BLaER1 (cell line): Measurements from ENCODE around the gene PPP2R5D.
"Not testable (repeated sequence)": the region's sequence is repeated elsewhere in the genome, so short reads cannot be mapped to it uniquely, and the experiment has no call there.

Experiments used
- H3K27ac ChIP-seq: shearing (Covaris generic); formaldehyde crosslinking; 2 replicates; pipeline ENCODE4 v1.8.1; 2022
- H3K27me3 ChIP-seq: shearing (Covaris generic); formaldehyde crosslinking; 2 replicates; pipeline ENCODE4 v1.8.1; 2022
- H3K36me3 ChIP-seq: shearing (Covaris generic); formaldehyde crosslinking; 2 replicates; pipeline ENCODE4 v1.8.1; 2022
- H3K4me1 ChIP-seq: shearing (Covaris generic); formaldehyde crosslinking; 2 replicates; pipeline ENCODE4 v1.8.1; 2022
- H3K4me2 ChIP-seq: shearing (Covaris generic); formaldehyde crosslinking; 2 replicates; pipeline ENCODE4 v1.8.1; 2022
- H3K4me3 ChIP-seq: shearing (Covaris generic); formaldehyde crosslinking; 2 replicates; pipeline ENCODE4 v1.8.1; 2022
- H3K9ac ChIP-seq: shearing (Covaris generic); formaldehyde crosslinking; 2 replicates; pipeline ENCODE4 v1.8.1; 2022
- H3K9me3 ChIP-seq: shearing (Covaris generic); formaldehyde crosslinking; 2 replicates; pipeline ENCODE4 v1.8.1; 2022
- H4K20me1 ChIP-seq: shearing (Covaris generic); formaldehyde crosslinking; 2 replicates; pipeline ENCODE4 v1.8.1; 2022
- Cebpa-rat ChIP-seq: shearing (Covaris generic); IDR thresholded peaks from 2 replicates; pipeline ENCODE4 v1.8.1; 2022

Gene PPP2R5D

DNA sequence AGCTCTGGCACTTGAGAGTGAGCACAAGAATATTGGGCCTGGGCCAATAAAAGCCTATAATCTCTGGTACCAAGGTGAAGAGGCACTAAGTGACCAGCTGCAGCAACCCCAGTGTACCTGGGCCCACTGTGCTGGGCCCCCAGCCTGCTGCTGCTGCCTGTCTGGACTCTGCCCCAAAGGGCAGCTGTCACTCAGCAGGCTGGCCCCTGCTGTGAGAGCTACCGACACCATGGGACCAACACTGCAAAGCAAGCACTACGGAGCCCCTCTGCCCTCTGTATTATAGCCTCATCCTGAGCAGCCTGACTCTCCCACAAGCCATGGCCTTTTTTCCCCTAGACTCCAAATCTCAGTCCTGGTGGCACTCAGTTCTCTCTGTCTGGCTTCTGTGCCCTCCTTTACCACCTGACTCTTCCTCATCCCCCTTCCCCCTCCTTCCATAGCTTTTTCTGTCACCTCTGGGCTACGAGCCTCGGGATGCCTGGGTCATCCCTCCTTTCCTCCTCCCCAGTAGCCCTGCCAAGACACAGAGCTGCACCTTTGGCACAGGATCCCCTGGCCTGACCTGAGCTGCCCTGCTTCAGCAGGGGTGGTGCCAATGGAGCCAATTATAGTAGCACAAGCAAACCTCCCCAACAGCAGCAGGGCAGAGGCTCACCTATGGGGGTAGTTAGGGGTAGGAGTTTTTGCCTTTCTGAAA is 51.3 kb downstream of the PPP2R5D start:
- Histone ChIP-seq H3K36me3 (peaks cover 99% of the 10 kb centered on the region), H3K9ac (no peak overlapping the region), H3K4me2 (no peak overlapping the region), H3K27me3 (no peaks in the 10 kb centered on the region), H3K4me3 (no peak overlapping the region), H3K4me1 (no peaks in the 10 kb centered on the region), H3K9me3 (no peaks in the 10 kb centered on the region), H4K20me1 (0 out of 2 replicates have a peak, but pooled peaks cover 12% of the 10 kb centered on the region), H3K27ac (no peak overlapping the region)
- no peak for TF ChIP-seq Cebpa-rat

- 0 out of 2 replicates have a peak, but pooled peaks cover 12% of the 10 kb centered on the region for H4K20me1 ChIP-seq
- no peak overlapping the region for H3K4me3 ChIP-seq
- peaks cover 98% of the 10 kb centered on the region for H3K36me3 ChIP-seq
- no peak overlapping the region for H3K9ac ChIP-seq
- H3K27ac ChIP-seq = no peak overlapping the region
- H3K9me3 ChIP-seq = no peaks in the 10 kb centered on the region
- H3K4me2 ChIP-seq = no peak overlapping the region
- H3K27me3 ChIP-seq = no peaks in the 10 kb centered on the region
- no peaks in the 10 kb centered on the region for H3K4me1 ChIP-seq
- TF ChIP-seq Cebpa-rat = no peak
Measured at GRCh38 chr6:43036712-43037111, 52.3 kb downstream of the PPP2R5D start.

DNA sequence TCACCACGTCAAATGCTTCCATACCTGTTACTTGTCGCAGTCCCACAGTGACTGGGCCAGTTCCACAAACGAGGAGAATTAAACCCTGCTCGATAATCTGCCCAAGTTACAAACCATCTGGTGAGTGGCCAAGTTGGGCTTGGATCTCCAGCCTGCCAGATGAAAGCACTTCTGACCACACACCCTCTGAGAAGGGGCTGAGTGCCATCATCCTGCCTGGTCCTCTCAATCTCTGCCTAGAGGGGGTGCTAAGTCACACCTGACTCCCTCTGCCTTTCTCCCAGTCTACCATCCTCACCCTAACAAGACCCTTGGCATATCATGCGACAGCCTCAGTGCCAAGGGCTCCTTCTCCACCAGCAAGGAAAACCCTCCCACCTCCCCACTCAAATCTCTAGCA is 52.8 kb downstream of the PPP2R5D start:
- H3K9ac ChIP-seq = no peak overlapping the region
- no peaks in the 10 kb centered on the region for H3K4me1 ChIP-seq
- H3K4me3 ChIP-seq = no peak overlapping the region
- no peak overlapping the region for H3K27ac ChIP-seq
- no peaks in the 10 kb centered on the region for H3K27me3 ChIP-seq
- H3K4me2 ChIP-seq = no peak overlapping the region
- 0 out of 2 replicates have a peak, but pooled peaks cover 12% of the 10 kb centered on the region for H4K20me1 ChIP-seq
- H3K9me3 ChIP-seq = no peaks in the 10 kb centered on the region
- TF ChIP-seq Cebpa-rat = no peak
- peaks cover 95% of the 10 kb centered on the region for H3K36me3 ChIP-seq

DNA sequence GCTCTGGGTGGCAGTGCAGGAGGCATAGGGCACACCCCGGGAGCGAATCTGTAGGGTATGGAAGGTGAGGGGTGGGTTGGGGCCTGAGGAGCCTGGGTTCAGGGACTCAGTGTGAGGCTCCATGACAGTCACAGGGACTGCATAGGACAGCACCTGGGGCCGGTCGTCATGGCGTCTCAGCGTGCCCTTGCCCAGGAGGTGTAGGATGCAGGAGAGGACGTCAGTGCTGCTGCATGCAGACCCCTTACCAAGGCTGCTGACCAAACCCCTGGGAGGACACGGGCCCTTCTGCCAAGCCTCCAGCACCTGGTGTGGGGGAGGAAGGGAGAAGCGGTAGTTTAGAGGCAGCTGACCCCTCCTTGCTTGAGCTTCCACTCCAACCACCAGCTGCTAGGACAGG is 53.3 kb downstream of the PPP2R5D start:
- Histone ChIP-seq H3K36me3 (peaks cover 95% of the 10 kb centered on the region), H3K9me3 (no peaks in the 10 kb centered on the region), H3K4me2 (no peak overlapping the region), H4K20me1 (0 out of 2 replicates have a peak, but pooled peaks cover 12% of the 10 kb centered on the region), H3K4me1 (no peaks in the 10 kb centered on the region), H3K9ac (no peak overlapping the region), H3K27me3 (no peaks in the 10 kb centered on the region), H3K27ac (no peak overlapping the region), H3K4me3 (no peak overlapping the region)
- TF ChIP-seq Cebpa-rat = no peak

DNA sequence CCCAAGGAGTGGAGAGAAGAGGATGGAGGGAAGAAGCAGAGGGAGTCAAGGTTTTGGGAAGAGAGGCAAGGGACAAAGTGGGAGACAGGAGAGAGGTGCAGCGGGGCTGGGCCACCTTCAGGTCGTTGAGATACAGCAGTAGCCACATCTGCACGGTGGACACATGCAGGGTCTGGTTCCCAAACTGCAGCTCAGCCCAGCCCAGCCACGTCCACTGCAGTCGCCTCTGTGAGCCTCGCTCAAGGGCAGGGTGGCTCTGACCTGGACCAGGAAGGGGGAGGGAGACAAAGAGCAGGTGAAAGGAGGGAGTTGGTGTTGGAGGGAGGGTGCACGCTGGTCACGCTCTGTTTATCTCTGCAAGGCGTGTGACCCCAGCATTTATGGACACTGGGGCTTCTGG is 54.4 kb downstream of the PPP2R5D start:
- no peaks in the 10 kb centered on the region for H3K27me3 ChIP-seq
- TF ChIP-seq Cebpa-rat = no peak
- H4K20me1 ChIP-seq = 0 out of 2 replicates have a peak, but pooled peaks cover 12% of the 10 kb centered on the region
- H3K9me3 ChIP-seq = no peaks in the 10 kb centered on the region
- peaks cover 96% of the 10 kb centered on the region for H3K36me3 ChIP-seq
- no peak overlapping the region for H3K4me3 ChIP-seq
- H3K27ac ChIP-seq = no peak overlapping the region
- H3K9ac ChIP-seq = no peak overlapping the region
- H3K4me1 ChIP-seq = no peaks in the 10 kb centered on the region
- no peak overlapping the region for H3K4me2 ChIP-seq

DNA sequence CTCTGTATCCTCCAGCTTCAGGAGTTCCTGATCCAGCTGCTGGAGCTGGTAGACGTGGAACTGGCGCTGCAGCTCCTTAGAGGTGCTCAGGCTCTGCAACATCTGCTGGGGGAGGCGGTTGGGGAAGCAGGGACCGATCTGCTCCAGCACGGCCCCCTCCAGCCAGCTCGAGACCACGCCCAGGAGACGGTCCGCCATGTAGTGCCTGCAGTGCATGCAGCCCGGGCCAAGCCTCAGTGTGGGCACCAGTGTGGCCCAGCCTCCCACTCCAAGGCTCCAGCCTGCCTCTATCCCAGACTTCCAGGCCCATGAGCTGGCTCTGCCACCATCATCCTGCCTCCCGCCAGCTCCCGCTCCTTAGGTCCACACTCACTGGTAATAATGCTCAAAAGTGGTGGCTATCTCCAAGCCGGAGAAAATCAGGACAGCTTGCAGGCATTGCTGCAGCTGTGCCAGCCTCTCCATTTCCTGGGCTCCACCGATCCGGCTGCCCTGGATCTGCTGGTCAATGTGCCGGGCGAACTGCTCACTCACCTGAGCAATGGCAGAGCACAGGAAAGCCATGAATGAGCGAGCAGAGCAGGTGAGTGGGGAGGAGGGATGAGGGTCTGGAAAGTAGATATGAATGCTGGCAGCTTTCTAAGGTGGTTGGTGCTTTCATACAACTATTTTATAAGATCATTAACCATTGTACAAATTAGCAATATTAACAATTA is 56.3 kb downstream of the PPP2R5D start:
- Histone ChIP-seq H3K4me3 (no peak overlapping the region), H3K36me3 (peaks cover 93% of the 10 kb centered on the region), H3K4me1 (no peaks in the 10 kb centered on the region), H3K4me2 (no peak overlapping the region), H3K27me3 (no peaks in the 10 kb centered on the region), H4K20me1 (0 out of 2 replicates have a peak, but pooled peaks cover 6% of the 10 kb centered on the region), H3K9ac (no peak overlapping the region), H3K27ac (no peak overlapping the region), H3K9me3 (no peaks in the 10 kb centered on the region)
- TF ChIP-seq Cebpa-rat = no peak

GRCh38 chr6:43041475-43041874 is 57.1 kb downstream of the PPP2R5D start:
- not testable (repeated sequence) for H3K9ac ChIP-seq, H4K20me1 ChIP-seq, H3K4me3 ChIP-seq, H3K4me2 ChIP-seq, H3K27me3 ChIP-seq, H3K27ac ChIP-seq, H3K4me1 ChIP-seq, H3K9me3 ChIP-seq
- H3K36me3 ChIP-seq = peaks cover 93% of the 10 kb centered on the region

DNA sequence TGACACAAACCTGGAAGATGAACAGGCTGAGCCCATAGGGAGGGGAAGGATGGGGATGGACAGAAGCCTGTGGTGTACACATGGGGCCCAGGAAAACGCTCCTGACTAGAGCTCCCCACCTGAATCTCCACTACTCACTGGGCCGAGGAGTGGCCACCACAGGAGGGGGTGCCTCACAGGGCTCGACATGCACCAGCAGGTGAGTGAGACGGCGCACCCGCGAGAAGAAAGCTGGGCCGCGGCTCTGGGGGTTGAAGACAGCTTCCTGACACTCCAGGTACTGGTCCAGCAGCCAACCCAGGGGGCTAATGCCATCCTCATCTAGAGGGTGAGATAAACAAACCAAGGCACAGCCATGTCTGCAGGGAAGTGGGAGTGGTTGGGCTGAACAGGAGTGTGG is 58.9 kb downstream of the PPP2R5D start:
- Histone ChIP-seq H3K27me3 (no peaks in the 10 kb centered on the region), H3K4me3 (no peak overlapping the region), H3K27ac (no peak overlapping the region), H3K9ac (no peak overlapping the region), H4K20me1 (no peaks in the 10 kb centered on the region), H3K36me3 (peaks cover 92% of the 10 kb centered on the region), H3K4me1 (no peaks in the 10 kb centered on the region), H3K4me2 (no peak overlapping the region), H3K9me3 (no peaks in the 10 kb centered on the region)
- TF ChIP-seq Cebpa-rat = no peak

DNA sequence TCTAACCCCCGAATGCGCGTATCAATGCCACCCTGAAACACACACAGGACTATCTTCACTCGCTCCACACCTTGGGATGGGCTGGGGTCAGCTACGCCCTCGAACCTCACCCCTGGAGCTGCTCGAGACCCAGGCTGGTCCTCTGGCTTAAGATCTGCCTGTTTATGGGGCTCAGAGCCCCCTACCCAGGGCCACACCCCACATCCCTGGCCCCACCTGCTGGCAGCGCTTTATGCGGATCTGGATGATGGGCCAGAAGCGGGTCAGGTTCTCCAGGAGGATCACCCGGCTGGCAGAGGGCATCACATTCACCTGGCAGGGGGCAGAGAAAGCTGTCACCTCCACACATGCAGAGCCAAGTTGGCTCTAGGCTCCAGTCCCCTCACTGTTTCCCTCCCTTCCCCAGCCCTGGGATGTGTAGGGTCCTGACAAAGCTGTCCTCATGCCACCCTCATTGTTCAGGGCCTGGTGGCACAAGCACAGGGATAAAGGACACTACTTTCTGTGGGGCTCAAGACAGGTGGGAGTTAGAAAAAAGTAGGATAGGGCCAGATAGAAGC is 61.1 kb downstream of the PPP2R5D start:
- no peak for TF ChIP-seq Cebpa-rat
- Histone ChIP-seq H3K9me3 (no peaks in the 10 kb centered on the region), H3K9ac (no peak overlapping the region), H3K27ac (no peak overlapping the region), H4K20me1 (no peaks in the 10 kb centered on the region), H3K4me3 (no peak overlapping the region), H3K27me3 (no peaks in the 10 kb centered on the region), H3K4me1 (no peaks in the 10 kb centered on the region), H3K4me2 (no peak overlapping the region), H3K36me3 (peaks cover 87% of the 10 kb centered on the region)

DNA sequence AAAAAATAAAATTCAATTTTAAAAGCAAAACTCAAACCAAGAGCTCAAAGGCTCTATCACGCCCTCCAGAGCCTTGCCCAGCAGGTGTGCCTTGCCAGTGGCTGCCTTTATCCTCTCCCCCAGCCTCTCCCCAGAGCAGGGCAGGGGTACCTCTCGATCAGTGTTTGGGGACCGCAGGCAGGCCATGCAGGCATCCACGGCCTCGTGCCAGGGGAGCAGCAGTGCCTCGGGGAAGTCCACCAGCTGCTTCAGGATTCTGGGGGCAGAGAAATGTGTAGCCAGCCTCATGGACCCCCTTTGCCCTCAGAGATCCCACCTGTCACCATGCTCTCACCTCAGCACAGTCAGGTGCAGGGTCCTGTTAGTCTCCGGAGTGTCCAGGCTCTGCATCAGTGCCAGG is 63.6 kb downstream of the PPP2R5D start:
- TF ChIP-seq Cebpa-rat = no peak
- Histone ChIP-seq H3K4me1 (peaks cover 12% of the 10 kb centered on the region), H3K9me3 (no peaks in the 10 kb centered on the region), H3K4me2 (no peak overlapping the region), H3K9ac (peak overlapping the region; percentile 34; the same call in 1 of the 2 replicates), H4K20me1 (no peaks in the 10 kb centered on the region), H3K36me3 (peaks cover 75% of the 10 kb centered on the region), H3K27me3 (no peaks in the 10 kb centered on the region), H3K27ac (no peak overlapping the region), H3K4me3 (no peak overlapping the region)
